HEK293T (cell line): ENCODE measurements around the gene GTF2A2.

Experiments used
- ARNT ChIP-seq: fragments of 450-650 bp; IDR thresholded peaks from 2 replicates; pipeline ENCODE4 v1.6.1; 2017; ENCODE audit warnings: mild to moderate bottlenecking
- BHLHE40 ChIP-seq: fragments of 450-650 bp; IDR thresholded peaks from 2 replicates; pipeline ENCODE4 v1.6.1; 2016; ENCODE audit warnings: mild to moderate bottlenecking, moderate library complexity, borderline replicate concordance
- ELF4 ChIP-seq: fragments of 450-650 bp; IDR thresholded peaks from 2 replicates; pipeline ENCODE4 v1.6.1; 2017; ENCODE audit warnings: antibody characterized with exemption
- FOXM1 ChIP-seq: fragments of 450-650 bp; IDR thresholded peaks from 2 replicates; pipeline ENCODE4 v1.6.1; 2017; ENCODE audit warnings: mild to moderate bottlenecking, borderline replicate concordance
- HDGF ChIP-seq: fragments of 450-650 bp; IDR thresholded peaks from 2 replicates; pipeline ENCODE4 v1.6.1; 2017; ENCODE audit warnings: antibody characterized with exemption, borderline replicate concordance
- LEF1 ChIP-seq: fragments of 450-650 bp; IDR thresholded peaks from 2 replicates; pipeline ENCODE4 v1.6.1; 2017; ENCODE audit warnings: mild to moderate bottlenecking, borderline replicate concordance
- NFRKB ChIP-seq: fragments of 450-650 bp; IDR thresholded peaks from 2 replicates; pipeline ENCODE4 v1.6.1; 2016; ENCODE audit warnings: mild to moderate bottlenecking, moderate library complexity
- SP1 ChIP-seq: fragments of 450-650 bp; IDR thresholded peaks from 2 replicates; pipeline ENCODE4 v1.6.1; 2017
- SUZ12 ChIP-seq: fragments of 450-650 bp; IDR thresholded peaks from 2 replicates; pipeline ENCODE4 v1.6.1; 2016; ENCODE audit warnings: mild to moderate bottlenecking
- TARDBP ChIP-seq: fragments of 450-650 bp; IDR thresholded peaks from 2 replicates; pipeline ENCODE4 v1.6.1; 2016

GRCh38 chr15:59662260-59662659 lies 4.9 kb upstream of the GTF2A2 start:
- TF ChIP-seq LEF1 (no peak), ARNT (no peak), NFRKB (no peak), SUZ12 (no peak), TARDBP (no peak), SP1 (no peak), ELF4 (no peak), FOXM1 (no peak), BHLHE40 (no peak), HDGF (no peak)
